GM19035 (cell line): ENCODE measurements around the gene MAPK12.
"Not testable (repeated sequence)": the region's sequence is repeated elsewhere in the genome, so short reads cannot be mapped to it uniquely, and the experiment has no call there.

Experiments
- ATAC-seq: cut with Tn5 transposase; IDR thresholded peaks from one replicate; pipeline ENCODE4 v1.9.1; 2021; ENCODE audit not compliant: unreplicated experiment

MAPK12 gene

DNA sequence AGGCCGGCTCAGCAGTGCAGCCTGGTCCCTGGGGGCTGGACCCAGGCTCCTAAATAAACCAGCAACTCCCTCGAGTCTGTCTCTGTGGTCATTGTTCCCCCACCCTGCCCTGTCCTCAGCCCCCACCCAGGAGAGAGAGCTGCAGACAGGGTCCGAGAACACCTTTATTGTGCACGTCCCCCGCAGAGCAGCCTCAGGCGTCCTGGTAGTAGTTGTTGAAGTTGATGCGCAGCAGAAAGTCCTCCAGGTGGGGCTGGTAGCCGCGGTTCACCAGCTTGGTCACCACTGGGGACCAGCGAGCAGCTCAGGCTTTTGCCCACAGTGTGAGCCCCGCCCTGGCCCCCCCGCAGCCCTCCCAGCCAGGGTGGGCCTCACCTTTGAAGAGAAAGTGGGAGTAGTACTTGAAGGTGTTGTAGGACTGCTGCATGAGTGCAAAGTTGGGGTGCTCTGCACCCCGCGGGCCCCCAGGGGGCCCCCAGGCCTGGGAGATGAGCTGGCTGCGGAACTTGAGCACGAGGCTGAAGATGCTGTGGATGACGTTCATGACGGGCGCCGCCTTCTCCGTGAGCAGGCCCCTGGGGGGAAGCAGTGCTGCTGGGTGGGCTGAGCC lies 43.8 kb downstream of the MAPK12 start:
- no peak for ATAC-seq

DNA sequence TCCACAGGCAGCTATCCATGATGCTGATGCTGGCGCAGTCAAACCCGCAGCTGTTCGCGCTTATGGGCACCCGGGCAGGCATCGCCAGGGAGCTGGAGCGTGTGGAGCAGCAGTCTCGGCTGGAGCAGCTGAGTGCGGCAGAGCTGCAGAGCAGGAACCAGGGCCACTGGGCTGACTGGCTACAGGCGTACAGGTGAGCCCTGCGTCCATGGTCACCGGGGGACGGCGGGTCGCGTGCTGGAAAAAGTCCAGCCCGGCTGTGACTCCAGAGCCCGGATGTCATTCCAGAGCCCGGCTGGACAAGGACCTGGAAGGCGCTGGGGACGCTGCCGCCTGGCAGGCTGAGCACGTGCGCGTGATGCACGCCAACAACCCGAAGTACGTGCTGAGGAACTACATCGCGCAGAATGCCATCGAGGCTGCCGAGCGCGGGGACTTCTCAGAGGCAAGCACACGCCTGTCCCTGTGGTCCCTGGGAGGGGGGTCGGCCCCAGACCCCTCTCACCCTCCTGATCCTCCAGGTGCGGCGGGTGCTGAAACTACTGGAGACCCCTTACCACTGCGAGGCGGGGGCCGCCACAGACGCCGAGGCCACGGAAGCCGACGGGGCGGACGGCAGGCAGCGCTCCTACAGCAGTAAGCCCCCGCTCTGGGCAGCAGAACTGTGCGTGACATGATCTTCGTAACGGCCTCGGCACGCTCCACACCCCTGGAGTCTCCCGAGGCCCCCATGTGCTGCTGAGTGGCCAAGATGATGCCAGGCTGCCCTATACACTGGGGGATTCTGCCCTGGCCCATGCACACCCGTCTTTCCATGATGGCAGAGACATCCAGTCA lies 44.6 kb downstream of the MAPK12 start:
- ATAC-seq = no peak

GRCh38 chr22:50216055-50216683 lies 45.3 kb downstream of the MAPK12 start:
- no peak for ATAC-seq

- no peak for ATAC-seq
Observed at GRCh38 chr22:50215297-50216054, 46.0 kb downstream of the MAPK12 start.

DNA sequence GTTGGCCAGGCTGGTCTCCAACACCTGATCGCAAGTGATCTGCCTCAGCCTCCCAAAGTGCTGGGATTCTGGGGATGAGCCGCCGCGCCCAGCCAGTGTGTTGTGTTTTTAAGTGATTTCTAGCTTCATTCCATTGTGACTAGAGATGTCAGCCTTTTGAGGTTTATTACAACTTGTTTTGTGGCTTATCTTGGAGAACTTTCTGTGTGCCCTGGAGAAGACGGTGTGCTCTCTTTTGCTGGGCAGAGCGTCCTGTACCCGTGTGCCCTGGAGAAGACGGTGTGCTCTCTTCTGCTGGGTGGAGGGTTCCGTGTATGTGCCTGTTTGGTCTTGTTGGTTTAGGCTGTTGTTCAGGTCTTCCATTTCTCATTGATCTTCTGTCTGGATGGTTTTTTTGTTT lies 48.2 kb downstream of the MAPK12 start:
- no peak for ATAC-seq

DNA sequence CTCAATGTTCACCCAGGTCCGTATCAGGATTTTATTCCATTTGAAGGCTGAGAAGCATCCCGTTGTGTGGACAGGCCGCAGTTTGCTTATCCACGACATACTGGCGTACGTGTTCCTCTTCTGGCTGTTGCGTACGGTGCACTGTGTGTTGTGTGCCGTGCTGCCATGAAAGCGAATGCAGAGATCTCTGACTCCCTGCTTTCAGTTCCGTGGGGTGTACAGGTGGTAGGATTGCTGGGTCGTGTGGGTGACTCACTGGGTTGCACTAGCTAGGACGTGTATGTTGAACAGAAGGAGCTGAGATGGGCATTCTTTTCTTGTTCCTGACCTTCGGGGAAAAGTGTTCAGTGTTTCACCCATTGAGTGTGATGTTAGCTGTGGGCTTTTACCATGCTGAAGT lies 50.3 kb downstream of the MAPK12 start:
- no peak for ATAC-seq

GRCh38 chr22:50210378-50211139 lies 50.9 kb downstream of the MAPK12 start:
- no peak for ATAC-seq

GRCh38 chr22:50209893-50210292 lies 51.6 kb downstream of the MAPK12 start:
- ATAC-seq = no peak

DNA sequence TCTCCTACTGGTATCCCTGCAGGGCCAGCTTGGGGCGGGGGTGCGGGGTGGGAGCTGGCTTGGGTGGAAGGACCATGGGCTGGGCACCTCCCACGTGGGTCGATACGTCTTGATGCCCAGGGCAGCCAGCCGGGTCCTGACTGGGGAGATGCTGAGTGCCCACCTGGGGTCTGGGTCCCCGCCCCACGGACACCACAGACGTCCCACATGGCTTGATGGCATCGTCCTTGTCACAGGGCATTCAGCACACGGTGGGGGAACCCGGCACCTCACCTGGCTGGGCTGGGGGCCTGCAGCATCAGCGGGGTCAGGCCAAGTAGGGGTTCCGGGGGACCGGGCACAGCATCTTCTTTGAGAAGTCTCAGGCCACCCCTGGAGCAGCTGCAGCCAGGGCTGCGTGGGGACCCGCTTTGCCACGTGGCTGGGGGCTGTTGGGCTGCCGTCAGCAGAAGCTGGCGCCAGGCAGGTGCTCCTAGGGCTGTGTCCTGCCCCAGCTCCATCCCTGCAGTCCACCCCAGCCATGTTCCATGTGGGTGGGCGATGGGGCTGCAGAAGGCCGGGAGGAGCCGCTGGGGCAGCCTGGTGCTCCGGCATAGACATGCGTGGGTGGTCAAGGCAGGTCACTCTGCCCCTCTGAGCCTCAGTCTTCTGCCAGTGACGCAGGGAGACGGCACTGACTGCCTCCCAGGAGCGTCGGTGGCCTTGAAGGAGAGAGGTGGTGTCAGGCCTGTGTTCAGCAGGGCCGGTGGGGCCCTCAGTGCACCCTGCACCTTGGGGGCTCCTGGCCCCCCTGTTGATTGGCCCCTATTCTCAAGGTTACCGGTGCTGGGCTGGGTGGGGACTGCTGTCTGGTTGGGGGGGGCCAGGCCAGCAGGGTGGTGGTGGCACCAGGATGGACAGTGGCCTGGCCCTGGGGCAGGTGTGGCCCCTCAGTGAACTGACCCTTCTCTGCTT lies 52.3 kb downstream of the MAPK12 start:
- ATAC-seq = no peak

DNA sequence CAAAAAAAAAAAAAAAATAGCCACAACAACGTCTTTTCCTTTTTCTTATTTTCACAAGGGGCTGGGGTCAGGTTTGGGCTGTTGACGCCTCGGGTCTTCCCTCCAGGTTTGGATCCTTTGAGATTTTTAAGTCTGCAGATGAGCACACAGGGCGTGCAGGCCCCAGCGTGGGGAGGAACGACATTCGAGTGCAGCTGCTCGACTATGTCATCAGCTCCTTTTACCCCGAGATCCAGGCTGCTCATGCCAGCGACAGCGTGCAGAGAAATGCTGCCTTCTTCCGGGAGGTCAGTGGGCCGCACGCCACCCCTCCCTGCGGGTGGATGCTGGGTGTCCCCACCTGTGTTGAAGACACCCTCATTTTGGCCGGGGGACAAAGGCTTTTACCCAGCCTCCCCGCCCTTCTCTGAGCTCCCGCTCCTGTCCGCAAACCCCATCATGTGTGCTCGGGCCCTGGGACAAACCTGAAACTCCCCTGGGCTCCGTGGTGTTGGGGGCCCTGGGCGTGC lies 53.0 kb downstream of the MAPK12 start:
- ATAC-seq = no peak

- ATAC-seq = no peak
Observed at GRCh38 chr22:50207383-50208140, 53.9 kb downstream of the MAPK12 start.

DNA sequence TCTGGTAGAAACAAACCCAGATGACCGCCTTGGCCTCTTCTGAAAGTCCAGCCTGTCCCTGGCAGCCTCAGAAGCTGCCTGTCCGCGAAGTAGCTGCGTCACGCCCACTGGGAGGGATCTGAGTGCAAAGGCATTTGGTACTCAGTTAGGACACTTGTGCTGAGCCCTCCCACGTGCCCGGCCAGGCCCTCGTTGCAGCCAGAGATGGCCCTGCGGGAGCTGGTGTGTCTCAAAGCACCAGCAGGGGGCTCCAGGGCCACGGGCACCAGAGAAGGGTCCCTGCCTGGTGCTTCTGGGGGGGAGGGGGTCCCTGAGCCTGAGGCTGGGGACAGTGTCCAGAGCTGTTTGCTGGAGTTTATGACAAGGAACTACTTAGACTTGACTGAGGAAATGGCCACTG lies 54.9 kb downstream of the MAPK12 start:
- no peak for ATAC-seq

DNA sequence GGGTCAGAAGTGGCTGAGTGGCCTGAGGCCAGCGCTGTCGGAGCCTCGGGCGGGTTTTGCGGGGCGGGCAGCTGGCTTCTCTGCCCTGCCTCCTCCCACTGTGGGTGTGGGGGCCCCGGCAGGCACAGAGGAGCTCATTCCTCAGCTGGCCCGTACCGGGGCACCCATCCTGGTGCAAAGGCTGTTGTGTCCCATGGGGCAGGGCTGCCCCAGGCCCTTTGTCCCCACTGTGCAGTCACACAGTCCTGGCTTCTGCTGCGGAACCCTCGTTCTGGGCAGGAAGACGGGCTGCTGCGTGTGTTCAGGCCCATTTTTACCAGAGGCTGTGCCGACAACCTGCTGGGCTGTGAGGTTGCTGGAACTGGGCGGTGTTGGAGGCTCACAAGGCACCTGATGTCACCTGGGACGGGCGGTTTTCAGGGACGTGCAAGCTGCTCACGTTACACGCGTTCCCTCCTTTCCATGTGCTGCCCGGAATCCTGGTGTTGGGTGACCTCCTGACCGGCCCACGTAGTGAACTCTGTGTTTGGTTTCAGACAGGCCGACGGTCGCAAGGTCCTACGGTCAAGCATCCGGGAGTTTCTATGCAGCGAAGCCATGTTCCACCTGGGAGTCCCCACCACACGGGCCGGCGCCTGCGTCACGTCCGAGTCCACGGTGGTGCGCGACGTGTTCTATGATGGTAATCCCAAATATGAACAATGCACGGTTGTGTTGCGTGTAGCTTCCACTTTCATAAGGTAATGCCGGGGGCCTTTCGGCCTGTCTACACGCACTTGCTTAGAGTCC lies 55.5 kb downstream of the MAPK12 start:
- no peak for ATAC-seq

- ATAC-seq = not testable (repeated sequence)
Observed at GRCh38 chr22:50204998-50205397, 56.5 kb downstream of the MAPK12 start.

DNA sequence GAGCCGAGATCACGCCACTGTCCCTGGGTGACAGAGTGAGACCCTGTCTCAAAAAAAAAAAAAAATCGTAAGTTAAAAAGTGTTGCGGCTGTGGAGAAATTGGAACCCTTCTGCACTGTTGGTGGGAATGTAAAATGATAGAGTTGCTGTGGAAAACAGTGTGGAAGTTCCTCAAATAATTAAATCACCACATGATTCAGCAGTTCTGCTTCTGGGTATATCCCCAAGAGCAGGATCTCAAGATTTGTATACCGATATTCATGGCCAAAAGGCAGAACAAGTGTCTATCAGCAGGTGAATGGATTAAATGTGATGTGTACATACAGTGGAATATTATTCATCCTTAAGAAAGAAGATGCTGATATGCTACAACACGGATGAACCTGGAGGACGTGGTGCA lies 56.9 kb downstream of the MAPK12 start:
- no peak for ATAC-seq

GRCh38 chr22:50203288-50203687 lies 58.2 kb downstream of the MAPK12 start:
- no peak for ATAC-seq
